ENCODE measurements around the gene HDAC3.

Gene HDAC3

DNA sequence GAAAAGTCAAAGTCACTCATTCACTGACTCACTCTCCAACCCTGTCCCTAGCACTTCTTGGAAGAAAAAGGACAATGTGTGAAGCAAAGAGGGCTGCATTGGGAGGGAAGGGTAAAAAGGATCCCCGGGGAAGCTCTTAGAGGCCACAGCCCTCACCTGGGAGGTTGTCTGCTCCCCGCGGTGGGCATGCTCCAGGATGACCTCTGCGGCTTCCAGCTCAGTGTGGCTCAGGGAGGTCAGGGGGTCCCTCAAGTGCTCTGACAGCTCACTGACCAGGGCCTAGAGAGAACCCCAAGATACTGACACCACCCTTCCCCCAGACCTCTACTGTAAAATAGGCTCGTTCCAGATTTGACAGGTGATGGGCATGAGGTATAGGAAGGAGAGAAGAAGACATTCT lies 10.6 kb upstream of the HDAC3 start:
- no peak overlapping the region for H3K4me3 ChIP-seq (replicated peaks; ENCODE audit: insufficient read depth, low read length)
- H3K27me3 ChIP-seq (ENCODE audit: insufficient read depth, poor library complexity, severe bottlenecking), result no peaks in the 10 kb centered on the region
- DNase-seq (ENCODE audit: low read depth in 1 of 2, low spot score in 1 of 2), result no peak
- TF ChIP-seq, protein P1, sequence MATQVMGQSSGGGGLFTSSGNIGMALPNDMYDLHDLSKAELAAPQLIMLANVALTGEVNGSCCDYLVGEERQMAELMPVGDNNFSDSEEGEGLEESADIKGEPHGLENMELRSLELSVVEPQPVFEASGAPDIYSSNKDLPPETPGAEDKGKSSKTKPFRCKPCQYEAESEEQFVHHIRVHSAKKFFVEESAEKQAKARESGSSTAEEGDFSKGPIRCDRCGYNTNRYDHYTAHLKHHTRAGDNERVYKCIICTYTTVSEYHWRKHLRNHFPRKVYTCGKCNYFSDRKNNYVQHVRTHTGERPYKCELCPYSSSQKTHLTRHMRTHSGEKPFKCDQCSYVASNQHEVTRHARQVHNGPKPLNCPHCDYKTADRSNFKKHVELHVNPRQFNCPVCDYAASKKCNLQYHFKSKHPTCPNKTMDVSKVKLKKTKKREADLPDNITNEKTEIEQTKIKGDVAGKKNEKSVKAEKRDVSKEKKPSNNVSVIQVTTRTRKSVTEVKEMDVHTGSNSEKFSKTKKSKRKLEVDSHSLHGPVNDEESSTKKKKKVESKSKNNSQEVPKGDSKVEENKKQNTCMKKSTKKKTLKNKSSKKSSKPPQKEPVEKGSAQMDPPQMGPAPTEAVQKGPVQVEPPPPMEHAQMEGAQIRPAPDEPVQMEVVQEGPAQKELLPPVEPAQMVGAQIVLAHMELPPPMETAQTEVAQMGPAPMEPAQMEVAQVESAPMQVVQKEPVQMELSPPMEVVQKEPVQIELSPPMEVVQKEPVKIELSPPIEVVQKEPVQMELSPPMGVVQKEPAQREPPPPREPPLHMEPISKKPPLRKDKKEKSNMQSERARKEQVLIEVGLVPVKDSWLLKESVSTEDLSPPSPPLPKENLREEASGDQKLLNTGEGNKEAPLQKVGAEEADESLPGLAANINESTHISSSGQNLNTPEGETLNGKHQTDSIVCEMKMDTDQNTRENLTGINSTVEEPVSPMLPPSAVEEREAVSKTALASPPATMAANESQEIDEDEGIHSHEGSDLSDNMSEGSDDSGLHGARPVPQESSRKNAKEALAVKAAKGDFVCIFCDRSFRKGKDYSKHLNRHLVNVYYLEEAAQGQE (IDR thresholded peaks at IDR 0.05; ENCODE audit: insufficient replicate concordance, low read depth), result no peak
- TF ChIP-seq POLR2AphosphoS5 (IDR thresholded peaks at IDR 0.05; ENCODE audit: low read depth) (no peak), GABPA (IDR thresholded peaks at IDR 0.05; ENCODE audit: low read depth) (no peak), SPI1 (IDR thresholded peaks at IDR 0.05; ENCODE audit: borderline replicate concordance, low read depth) (no peak)
- TF ChIP-seq, protein P2, sequence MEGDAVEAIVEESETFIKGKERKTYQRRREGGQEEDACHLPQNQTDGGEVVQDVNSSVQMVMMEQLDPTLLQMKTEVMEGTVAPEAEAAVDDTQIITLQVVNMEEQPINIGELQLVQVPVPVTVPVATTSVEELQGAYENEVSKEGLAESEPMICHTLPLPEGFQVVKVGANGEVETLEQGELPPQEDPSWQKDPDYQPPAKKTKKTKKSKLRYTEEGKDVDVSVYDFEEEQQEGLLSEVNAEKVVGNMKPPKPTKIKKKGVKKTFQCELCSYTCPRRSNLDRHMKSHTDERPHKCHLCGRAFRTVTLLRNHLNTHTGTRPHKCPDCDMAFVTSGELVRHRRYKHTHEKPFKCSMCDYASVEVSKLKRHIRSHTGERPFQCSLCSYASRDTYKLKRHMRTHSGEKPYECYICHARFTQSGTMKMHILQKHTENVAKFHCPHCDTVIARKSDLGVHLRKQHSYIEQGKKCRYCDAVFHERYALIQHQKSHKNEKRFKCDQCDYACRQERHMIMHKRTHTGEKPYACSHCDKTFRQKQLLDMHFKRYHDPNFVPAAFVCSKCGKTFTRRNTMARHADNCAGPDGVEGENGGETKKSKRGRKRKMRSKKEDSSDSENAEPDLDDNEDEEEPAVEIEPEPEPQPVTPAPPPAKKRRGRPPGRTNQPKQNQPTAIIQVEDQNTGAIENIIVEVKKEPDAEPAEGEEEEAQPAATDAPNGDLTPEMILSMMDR (IDR thresholded peaks at IDR 0.05; ENCODE audit: insufficient read depth, low read length), result no peak
- no peak overlapping the region for H3K27ac ChIP-seq (replicated peaks)

- no peak for TF ChIP-seq GABPA (IDR thresholded peaks at IDR 0.05; ENCODE audit: low read depth)
- TF ChIP-seq, protein P2 (IDR thresholded peaks at IDR 0.05; ENCODE audit: insufficient read depth, low read length), result no peak
- TF ChIP-seq, protein P1 (IDR thresholded peaks at IDR 0.05; ENCODE audit: insufficient replicate concordance, low read depth), result no peak
- TF ChIP-seq POLR2AphosphoS5 (IDR thresholded peaks at IDR 0.05; ENCODE audit: low read depth), result no peak
- no peak for TF ChIP-seq SPI1 (IDR thresholded peaks at IDR 0.05; ENCODE audit: borderline replicate concordance, low read depth)
- H3K27me3 ChIP-seq (ENCODE audit: insufficient read depth, poor library complexity, severe bottlenecking), result no peaks in the 10 kb centered on the region
- DNase-seq (ENCODE audit: low read depth in 1 of 2, low spot score in 1 of 2), result no peak
- no peak overlapping the region for H3K27ac ChIP-seq (replicated peaks)
- no peak overlapping the region for H3K4me3 ChIP-seq (replicated peaks; ENCODE audit: insufficient read depth, low read length)
Measured at GRCh38 chr5:141646026-141646425, 9.4 kb upstream of the HDAC3 start.

DNA sequence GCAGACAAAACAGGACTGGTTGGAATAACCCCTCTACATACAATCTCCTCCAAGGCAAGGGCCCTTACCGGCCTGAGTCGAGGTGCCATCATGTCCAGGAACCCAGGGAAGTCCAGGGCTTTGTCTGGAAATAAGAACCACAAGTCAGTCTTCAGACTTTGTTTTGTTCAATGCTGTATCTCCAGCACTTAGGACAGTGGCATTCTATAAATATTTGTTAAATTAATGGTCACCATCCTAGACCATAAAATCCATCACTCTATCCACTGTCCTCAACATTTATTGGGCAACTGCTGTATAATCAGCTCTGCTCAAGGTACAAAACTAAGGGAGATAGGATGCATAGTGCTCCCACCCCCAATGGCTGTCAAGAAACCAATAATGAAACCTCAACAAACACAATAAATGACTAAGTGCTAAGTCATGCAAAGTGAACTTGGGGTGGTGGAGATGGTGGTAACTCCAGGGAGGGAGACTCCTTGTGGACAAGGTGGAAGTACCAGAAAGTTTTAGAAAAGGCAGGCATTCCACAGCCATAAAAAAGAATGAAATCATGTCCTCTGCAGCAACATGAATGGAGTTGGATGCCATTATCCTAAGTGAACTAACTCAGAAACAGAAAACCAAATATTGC lies 5.1 kb upstream of the HDAC3 start:
- DNase-seq (ENCODE audit: low read depth in 1 of 2, low spot score in 1 of 2), result no peak
- TF ChIP-seq POLR2AphosphoS5 (IDR thresholded peaks at IDR 0.05; ENCODE audit: low read depth) (no peak), GABPA (IDR thresholded peaks at IDR 0.05; ENCODE audit: low read depth) (no peak), SPI1 (IDR thresholded peaks at IDR 0.05; ENCODE audit: borderline replicate concordance, low read depth) (no peak)
- TF ChIP-seq, protein P1 (IDR thresholded peaks at IDR 0.05; ENCODE audit: insufficient replicate concordance, low read depth), result no peak
- TF ChIP-seq, protein P2 (IDR thresholded peaks at IDR 0.05; ENCODE audit: insufficient read depth, low read length), result no peak

More for the DNA sequence above, 5.1 kb upstream of the HDAC3 start:
- Histone ChIP-seq H3K27ac (replicated peaks) (no peak overlapping the region), H3K4me3 (replicated peaks; ENCODE audit: insufficient read depth, low read length) (no peak overlapping the region), H3K27me3 (ENCODE audit: insufficient read depth, poor library complexity, severe bottlenecking) (no peaks in the 10 kb centered on the region)
